Measurements from ENCODE around the gene SLC9A9.

DNA sequence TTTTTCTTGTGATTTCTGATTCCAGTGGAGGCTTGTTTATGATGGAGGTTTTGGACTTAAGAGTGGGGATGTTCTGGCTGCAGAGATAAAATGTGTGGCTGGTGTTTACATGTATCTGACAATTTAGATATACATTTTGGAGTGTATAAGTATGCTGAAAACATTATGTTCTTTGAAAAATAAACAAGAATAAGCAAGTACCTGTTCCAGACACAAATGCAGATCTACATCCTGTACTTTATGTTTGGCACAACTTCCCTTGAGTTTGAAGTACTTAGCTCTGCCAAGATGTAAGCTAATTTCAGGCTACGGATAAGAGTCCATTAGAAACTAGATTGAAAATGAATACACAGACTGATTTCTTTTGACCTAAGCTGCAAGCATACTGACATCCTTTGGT, 451.5 kb downstream of the SLC9A9 start:
- TF ChIP-seq, protein P1, sequence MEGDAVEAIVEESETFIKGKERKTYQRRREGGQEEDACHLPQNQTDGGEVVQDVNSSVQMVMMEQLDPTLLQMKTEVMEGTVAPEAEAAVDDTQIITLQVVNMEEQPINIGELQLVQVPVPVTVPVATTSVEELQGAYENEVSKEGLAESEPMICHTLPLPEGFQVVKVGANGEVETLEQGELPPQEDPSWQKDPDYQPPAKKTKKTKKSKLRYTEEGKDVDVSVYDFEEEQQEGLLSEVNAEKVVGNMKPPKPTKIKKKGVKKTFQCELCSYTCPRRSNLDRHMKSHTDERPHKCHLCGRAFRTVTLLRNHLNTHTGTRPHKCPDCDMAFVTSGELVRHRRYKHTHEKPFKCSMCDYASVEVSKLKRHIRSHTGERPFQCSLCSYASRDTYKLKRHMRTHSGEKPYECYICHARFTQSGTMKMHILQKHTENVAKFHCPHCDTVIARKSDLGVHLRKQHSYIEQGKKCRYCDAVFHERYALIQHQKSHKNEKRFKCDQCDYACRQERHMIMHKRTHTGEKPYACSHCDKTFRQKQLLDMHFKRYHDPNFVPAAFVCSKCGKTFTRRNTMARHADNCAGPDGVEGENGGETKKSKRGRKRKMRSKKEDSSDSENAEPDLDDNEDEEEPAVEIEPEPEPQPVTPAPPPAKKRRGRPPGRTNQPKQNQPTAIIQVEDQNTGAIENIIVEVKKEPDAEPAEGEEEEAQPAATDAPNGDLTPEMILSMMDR (IDR thresholded peaks at IDR 0.05; ENCODE audit: low read depth, low read length, missing input control) = no peak
- TF ChIP-seq, protein P2, sequence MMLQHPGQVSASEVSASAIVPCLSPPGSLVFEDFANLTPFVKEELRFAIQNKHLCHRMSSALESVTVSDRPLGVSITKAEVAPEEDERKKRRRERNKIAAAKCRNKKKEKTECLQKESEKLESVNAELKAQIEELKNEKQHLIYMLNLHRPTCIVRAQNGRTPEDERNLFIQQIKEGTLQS (IDR thresholded peaks at IDR 0.05) = no peak
- TF ChIP-seq, protein P3, sequence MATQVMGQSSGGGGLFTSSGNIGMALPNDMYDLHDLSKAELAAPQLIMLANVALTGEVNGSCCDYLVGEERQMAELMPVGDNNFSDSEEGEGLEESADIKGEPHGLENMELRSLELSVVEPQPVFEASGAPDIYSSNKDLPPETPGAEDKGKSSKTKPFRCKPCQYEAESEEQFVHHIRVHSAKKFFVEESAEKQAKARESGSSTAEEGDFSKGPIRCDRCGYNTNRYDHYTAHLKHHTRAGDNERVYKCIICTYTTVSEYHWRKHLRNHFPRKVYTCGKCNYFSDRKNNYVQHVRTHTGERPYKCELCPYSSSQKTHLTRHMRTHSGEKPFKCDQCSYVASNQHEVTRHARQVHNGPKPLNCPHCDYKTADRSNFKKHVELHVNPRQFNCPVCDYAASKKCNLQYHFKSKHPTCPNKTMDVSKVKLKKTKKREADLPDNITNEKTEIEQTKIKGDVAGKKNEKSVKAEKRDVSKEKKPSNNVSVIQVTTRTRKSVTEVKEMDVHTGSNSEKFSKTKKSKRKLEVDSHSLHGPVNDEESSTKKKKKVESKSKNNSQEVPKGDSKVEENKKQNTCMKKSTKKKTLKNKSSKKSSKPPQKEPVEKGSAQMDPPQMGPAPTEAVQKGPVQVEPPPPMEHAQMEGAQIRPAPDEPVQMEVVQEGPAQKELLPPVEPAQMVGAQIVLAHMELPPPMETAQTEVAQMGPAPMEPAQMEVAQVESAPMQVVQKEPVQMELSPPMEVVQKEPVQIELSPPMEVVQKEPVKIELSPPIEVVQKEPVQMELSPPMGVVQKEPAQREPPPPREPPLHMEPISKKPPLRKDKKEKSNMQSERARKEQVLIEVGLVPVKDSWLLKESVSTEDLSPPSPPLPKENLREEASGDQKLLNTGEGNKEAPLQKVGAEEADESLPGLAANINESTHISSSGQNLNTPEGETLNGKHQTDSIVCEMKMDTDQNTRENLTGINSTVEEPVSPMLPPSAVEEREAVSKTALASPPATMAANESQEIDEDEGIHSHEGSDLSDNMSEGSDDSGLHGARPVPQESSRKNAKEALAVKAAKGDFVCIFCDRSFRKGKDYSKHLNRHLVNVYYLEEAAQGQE (IDR thresholded peaks at IDR 0.05) = no peak
- TF ChIP-seq GABPA (IDR thresholded peaks at IDR 0.05 in 1 of 2, conservative IDR thresholded peaks at IDR 0.05 in 1 of 2) (no peak), JUND (IDR thresholded peaks at IDR 0.05) (no peak), YY1 (IDR thresholded peaks at IDR 0.05) (no peak), SP1 (IDR thresholded peaks at IDR 0.05) (no peak), FOXA1 (IDR thresholded peaks at IDR 0.05) (no peak), RAD21 (IDR thresholded peaks at IDR 0.05) (no peak), EGR1 (IDR thresholded peaks at IDR 0.05; ENCODE audit: low read depth in 2 of 2) (no peak)
- TF ChIP-seq, protein P4, sequence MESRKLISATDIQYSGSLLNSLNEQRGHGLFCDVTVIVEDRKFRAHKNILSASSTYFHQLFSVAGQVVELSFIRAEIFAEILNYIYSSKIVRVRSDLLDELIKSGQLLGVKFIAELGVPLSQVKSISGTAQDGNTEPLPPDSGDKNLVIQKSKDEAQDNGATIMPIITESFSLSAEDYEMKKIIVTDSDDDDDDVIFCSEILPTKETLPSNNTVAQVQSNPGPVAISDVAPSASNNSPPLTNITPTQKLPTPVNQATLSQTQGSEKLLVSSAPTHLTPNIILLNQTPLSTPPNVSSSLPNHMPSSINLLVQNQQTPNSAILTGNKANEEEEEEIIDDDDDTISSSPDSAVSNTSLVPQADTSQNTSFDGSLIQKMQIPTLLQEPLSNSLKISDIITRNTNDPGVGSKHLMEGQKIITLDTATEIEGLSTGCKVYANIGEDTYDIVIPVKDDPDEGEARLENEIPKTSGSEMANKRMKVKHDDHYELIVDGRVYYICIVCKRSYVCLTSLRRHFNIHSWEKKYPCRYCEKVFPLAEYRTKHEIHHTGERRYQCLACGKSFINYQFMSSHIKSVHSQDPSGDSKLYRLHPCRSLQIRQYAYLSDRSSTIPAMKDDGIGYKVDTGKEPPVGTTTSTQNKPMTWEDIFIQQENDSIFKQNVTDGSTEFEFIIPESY (IDR thresholded peaks at IDR 0.05) = no peak
